Uterus (tissue), 2 donors: ENCODE data around the gene CCNH.

Experiments used
- CTCF ChIP-seq, 4 experiments: fragments of 200-600 bp in 2 of 4; fragments of 450-650 bp in 2 of 4; sonication (generic) in 2 of 4; IDR thresholded peaks; one replicate each; pipeline ENCODE4 v1.5.1; 2016 to 2019; ENCODE audit warnings: antibody characterized with exemption in 4 of 4, mild to moderate bottlenecking in 2 of 4, moderate library complexity in 1 of 4
- POLR2A ChIP-seq, 2 donors: fragments of 450-650 bp; IDR thresholded peaks; one replicate each; pipeline ENCODE4 v1.6.1; 2016; ENCODE audit warnings: antibody characterized with exemption in 2 of 2, mild to moderate bottlenecking in 1 of 2, moderate library complexity in 1 of 2

DNA sequence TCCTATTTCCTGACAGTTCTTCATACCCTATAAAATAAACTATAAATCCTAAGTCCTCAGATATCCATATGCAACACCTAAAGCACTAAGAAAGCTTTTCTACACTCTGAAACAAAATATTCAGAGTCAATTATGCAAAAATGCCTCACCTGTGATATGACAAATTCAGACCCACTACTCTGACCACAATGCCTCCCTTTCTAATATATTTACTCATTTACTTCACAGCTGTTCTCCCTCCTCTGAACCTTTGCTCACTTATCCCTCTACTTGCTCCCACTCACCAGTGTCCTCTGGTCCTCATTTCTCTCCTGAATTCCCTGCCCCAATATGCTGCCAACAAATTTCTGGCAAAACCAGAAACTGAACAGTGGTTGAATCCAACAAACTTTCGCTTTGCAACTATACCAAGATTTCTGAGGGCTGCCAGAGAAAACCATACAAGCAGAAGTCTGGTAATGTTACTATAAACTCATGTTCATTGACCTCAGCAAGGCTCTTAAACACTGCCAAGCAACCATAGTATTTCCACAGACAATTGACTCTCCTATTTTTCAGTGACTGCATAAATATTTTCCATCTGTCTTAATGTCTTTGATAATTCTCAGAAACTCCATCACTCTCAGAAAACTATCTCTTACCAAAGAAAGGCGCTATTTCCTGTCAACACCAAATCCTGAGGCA is 7.1 kb downstream of the CCNH start:
- no peak for TF ChIP-seq CTCF (IDR thresholded peaks at IDR 0.05)
- TF ChIP-seq POLR2A (IDR thresholded peaks at IDR 0.05), result no peak
